IMR-90 (cell line): ENCODE data around the gene CFAP251. TPM values are rescaled to one million over a fixed set of nuclear protein-coding genes. Genes with fewer than 3 reads are reported as not detected.

Source experiments
- ATAC-seq: fragments of 200-7000 bp; cut with Tn5 transposase; 2 replicates; pipeline ENCODE4 v1.9.1; 2020; ENCODE audit warnings: low read depth, mild to moderate bottlenecking, moderate library complexity
- BruUV-seq: library from RNA; stranded (reverse); fragments of 400-500 nt; replicated peaks from 2 replicates; lab custom pipeline; 2021; lab: Mats Ljungman, UMichigan
- CTCF ChIA-PET: fragments of 300-600 bp; formaldehyde crosslinking; extraction: SDS; loops from one replicate; lab custom pipeline; 2021; ENCODE audit warnings: antibody characterized with exemption; lab: Yijun Ruan, JAX
- POLR2A ChIA-PET: fragments of 300-600 bp; sonication (Branson Sonifier 250); formaldehyde crosslinking; loops from one replicate; lab custom pipeline; 2022; ENCODE audit warnings: antibody characterized with exemption; ENCODE audit not compliant: unreplicated experiment; lab: Charles Lee
- DNase-seq: peaks from one replicate; pipeline ENCODE4 v3.0.0; 2013
- H2AFZ ChIP-seq: replicated peaks from 2 replicates; pipeline ENCODE3; 2013; ENCODE audit warnings: low read length, mild to moderate bottlenecking; ENCODE audit not compliant: poor library complexity
- H2AK5ac ChIP-seq: 2 replicates; pipeline ENCODE4 v1.6.1; 2013; ENCODE audit warnings: low read depth, low read length, inconsistent platforms
- H2AK9ac ChIP-seq: replicated peaks from 2 replicates; pipeline ENCODE3; 2013; ENCODE audit warnings: mild to moderate bottlenecking, low read depth, low read length, moderate library complexity; ENCODE audit not compliant: poor library complexity
- H2BK120ac ChIP-seq: 2 replicates; pipeline ENCODE4 v1.6.1; 2013; ENCODE audit warnings: low read depth, low read length, inconsistent platforms
- H2BK15ac ChIP-seq: 3 replicates; pipeline ENCODE4 v1.6.1; 2013; ENCODE audit warnings: low read depth, low read length, inconsistent platforms
- H2BK20ac ChIP-seq: 2 replicates; pipeline ENCODE4 v1.6.1; 2013; ENCODE audit warnings: low read depth, mild to moderate bottlenecking, inconsistent platforms, low read length, moderate library complexity
- H2BK5ac ChIP-seq: 2 replicates; pipeline ENCODE4 v1.6.1; 2013; ENCODE audit warnings: mild to moderate bottlenecking, low read depth, low read length, inconsistent platforms; ENCODE audit not compliant: poor library complexity, severe bottlenecking
- H3K14ac ChIP-seq: replicated peaks from 2 replicates; pipeline ENCODE4 v1.6.1; 2013; ENCODE audit warnings: low read depth, low read length, inconsistent platforms
- H3K18ac ChIP-seq: 2 replicates; pipeline ENCODE4 v1.6.1; 2013; ENCODE audit warnings: low read depth, low read length, control low read depth
- H3K23ac ChIP-seq: 2 replicates; pipeline ENCODE4 v1.6.1; 2013; ENCODE audit warnings: low read depth, low read length, inconsistent platforms
- H3K27ac ChIP-seq: 2 replicates; pipeline ENCODE4 v1.5.1; 2013; ENCODE audit warnings: mild to moderate bottlenecking, control low read depth, low read length; ENCODE audit not compliant: insufficient read depth
- H3K27me3 ChIP-seq: 2 replicates; pipeline ENCODE4 v1.6.1; 2013; ENCODE audit warnings: low read length; ENCODE audit not compliant: control insufficient read depth, insufficient read depth
- H3K36me3 ChIP-seq: 2 replicates; pipeline ENCODE4 v1.6.1; 2013; ENCODE audit warnings: low read length, mixed read lengths; ENCODE audit not compliant: control insufficient read depth, insufficient read depth
- H3K4ac ChIP-seq: 2 replicates; pipeline ENCODE4 v1.6.1; 2013; ENCODE audit warnings: low read depth, low read length, inconsistent platforms
- H3K4me1 ChIP-seq: 2 replicates; pipeline ENCODE4 v1.6.1; 2013; ENCODE audit warnings: low read length, mixed read lengths; ENCODE audit not compliant: control insufficient read depth, insufficient read depth
- H3K4me2 ChIP-seq: 2 replicates; pipeline ENCODE4 v1.6.1; 2013; ENCODE audit warnings: low read depth, mild to moderate bottlenecking, control low read depth, low read length, moderate library complexity
- H3K4me3 ChIP-seq: 2 replicates; pipeline ENCODE4 v1.5.1; 2013; ENCODE audit warnings: low read depth, mild to moderate bottlenecking, control low read depth, low read length, moderate library complexity; ENCODE audit not compliant: insufficient read depth
- H3K56ac ChIP-seq: 2 replicates; pipeline ENCODE4 v1.6.1; 2013; ENCODE audit warnings: low read length, inconsistent platforms; ENCODE audit not compliant: insufficient read depth; ENCODE audit errors: extremely low read depth
- H3K79me1 ChIP-seq, 2 experiments: 2 replicates each; pipeline ENCODE4 v1.6.1; 2013; ENCODE audit warnings: low read length in 2 of 2, inconsistent platforms in 1 of 2, low read depth in 1 of 2
- H3K9ac ChIP-seq: 2 replicates; pipeline ENCODE4 v1.6.1; 2013; ENCODE audit warnings: low read depth, low read length, control low read depth
- H3K9me1 ChIP-seq: 2 replicates; pipeline ENCODE4 v1.6.1; 2013; ENCODE audit warnings: low read length, inconsistent platforms; ENCODE audit not compliant: insufficient read depth
- H3K9me3 ChIP-seq: 2 replicates; pipeline ENCODE4 v1.6.1; 2013; ENCODE audit warnings: low read length; ENCODE audit not compliant: control insufficient read depth, insufficient read depth
- H4K20me1 ChIP-seq: 2 replicates; pipeline ENCODE4 v1.6.1; 2013; ENCODE audit warnings: low read length, inconsistent platforms; ENCODE audit not compliant: insufficient read depth
- H4K5ac ChIP-seq: 2 replicates; pipeline ENCODE4 v1.6.1; 2013; ENCODE audit warnings: mild to moderate bottlenecking, low read depth, low read length, control low read depth
- H4K8ac ChIP-seq, 2 experiments: 2 replicates each; pipeline ENCODE4 v1.6.1; 2013; ENCODE audit warnings: low read depth in 2 of 2, low read length in 2 of 2, control low read depth in 1 of 2, inconsistent platforms in 1 of 2
- H4K91ac ChIP-seq: 2 replicates; pipeline ENCODE4 v1.6.1; 2013; ENCODE audit warnings: low read depth, low read length, inconsistent platforms; ENCODE audit not compliant: insufficient read depth
- BHLHE40 ChIP-seq: fragments of 150-350 bp; IDR thresholded peaks from 2 replicates; pipeline ENCODE4 v1.6.1; 2016; ENCODE audit warnings: mild to moderate bottlenecking, low read depth, low read length
- MAZ ChIP-seq: IDR thresholded peaks from 2 replicates; pipeline ENCODE4 v1.6.1; 2012; ENCODE audit warnings: low read depth, mild to moderate bottlenecking, low read length, improper control_type of control experiment, moderate library complexity, borderline replicate concordance
- NFE2L2 ChIP-seq: fragments of 150-350 bp; IDR thresholded peaks from 2 replicates; pipeline ENCODE4 v1.6.1; 2016; ENCODE audit warnings: low read depth, mild to moderate bottlenecking, low read length
- RCOR1 ChIP-seq: IDR thresholded peaks from 2 replicates; pipeline ENCODE4 v1.6.1; 2012; ENCODE audit warnings: mild to moderate bottlenecking, low read length, improper control_type of control experiment; ENCODE audit not compliant: insufficient replicate concordance
- RFX5 ChIP-seq: IDR thresholded peaks from 2 replicates; pipeline ENCODE4 v1.8.0; 2012; ENCODE audit warnings: low read depth, mild to moderate bottlenecking, low read length, moderate library complexity
- WGBS, 2 experiments: methylation state at CpG; one replicate each; pipeline versions ENCODE4 v1.1.5 to v1.1.7; 2013; ENCODE audit warnings: missing lambda C conversion rate in 2 of 2; ENCODE audit not compliant: insufficient read length in 1 of 2; ENCODE audit errors: extremely low coverage in 2 of 2; 5-methylcytosine and 5-hydroxymethylcytosine counted together
- dilution Hi-C: fragments of 300-500 bp; cut with HindIII; formaldehyde crosslinking; loops from one replicate; pipeline ENCODE4 v1.14.3; 2018; ENCODE audit warnings: low sequenced_read_pairs; ENCODE audit not compliant: unreplicated experiment
- in situ Hi-C: fragments of 300-500 bp; cut with MboI; formaldehyde crosslinking; loops from 3 replicates; pipeline ENCODE4 v1.14.3; 2019; ENCODE audit warnings: low sequenced_read_pairs, inconsistent platforms, mixed read lengths
- intact Hi-C: fragments of 100-400 bp; cut with micrococcal nuclease; formaldehyde crosslinking; loops from 2 replicates; pipeline ENCODE4 v1.10.0; 2022
- polyA plus RNA-seq, 3 experiments: library from polyadenylated mRNA; depleted of rRNA; stranded (reverse); fragments of >200 nt; gene quantifications; 2 replicates each; pipeline ENCODE4 v1.2.3, GENCODE V29; 2012; ENCODE audit warnings: low replicate concordance in 1 of 3
- total RNA-seq: library from RNA; depleted of rRNA; stranded (reverse); fragments of >200 nt; gene quantifications from 2 replicates; pipeline ENCODE4 v1.2.3, GENCODE V29; 2012
- TF ChIP-seq, protein P1 (sequence below): fragments of 150-350 bp; IDR thresholded peaks from 2 replicates; pipeline ENCODE4 v1.6.1; 2016; ENCODE audit warnings: low read depth, mild to moderate bottlenecking, low read length, moderate library complexity, borderline replicate concordance
- TF ChIP-seq, protein P2 (sequence below): fragments of 150-350 bp; IDR thresholded peaks from 2 replicates; pipeline ENCODE4 v1.6.1; 2017; ENCODE audit warnings: mild to moderate bottlenecking, antibody characterized with exemption, low read length, low read depth
- TF ChIP-seq, protein P3 (sequence below): conservative IDR thresholded peaks from 2 replicates; pipeline ENCODE4 v1.5.1; 2012; ENCODE audit warnings: mild to moderate bottlenecking, low read depth, low read length, improper control_type of control experiment

The CFAP251 gene
- total and polyA plus RNA-seq, 2 of the 4 experiments (the other 2 are of a cell fraction): 7.8 to 9.1 TPM

DNA sequence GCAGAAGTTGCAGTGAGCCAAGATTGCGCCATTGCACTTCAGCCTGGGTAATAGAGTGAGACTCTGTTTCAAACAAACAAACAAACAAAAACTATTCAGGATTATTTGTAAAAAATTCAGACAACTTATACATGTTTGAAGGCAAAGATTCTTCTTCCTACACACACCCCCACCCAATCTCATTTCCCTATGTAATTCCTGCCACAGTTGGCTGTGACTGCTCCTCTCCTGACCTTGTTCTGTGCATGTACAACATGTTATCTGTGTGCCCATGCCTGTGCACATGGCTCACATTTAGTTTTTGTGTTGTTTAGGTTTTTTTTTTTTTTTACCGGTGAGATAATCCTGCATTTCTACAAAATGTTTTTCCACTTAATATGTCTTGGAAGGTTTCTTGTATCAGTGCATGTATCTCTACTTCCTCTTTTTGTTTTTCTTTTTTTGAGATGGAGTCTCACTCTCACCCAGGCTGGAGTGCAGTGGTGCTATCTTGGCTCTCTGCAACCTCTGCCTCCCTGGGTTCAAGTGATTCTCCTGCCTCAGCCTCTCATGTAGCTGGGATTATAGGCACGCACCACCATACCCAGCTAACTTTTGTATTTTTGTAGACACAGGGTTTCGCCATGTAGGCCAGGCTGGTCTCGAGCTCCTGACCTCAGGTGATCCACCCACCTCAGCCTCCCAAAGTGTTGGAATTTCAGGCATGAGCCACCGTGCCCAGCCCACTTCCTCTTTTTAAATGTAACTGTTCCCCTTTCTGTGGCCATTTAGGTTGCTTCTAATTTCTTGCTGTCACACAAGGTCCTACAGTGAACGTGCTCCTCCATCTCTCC, 8.7 kb downstream of the CFAP251 start (continued):
- TF ChIP-seq, protein P1, sequence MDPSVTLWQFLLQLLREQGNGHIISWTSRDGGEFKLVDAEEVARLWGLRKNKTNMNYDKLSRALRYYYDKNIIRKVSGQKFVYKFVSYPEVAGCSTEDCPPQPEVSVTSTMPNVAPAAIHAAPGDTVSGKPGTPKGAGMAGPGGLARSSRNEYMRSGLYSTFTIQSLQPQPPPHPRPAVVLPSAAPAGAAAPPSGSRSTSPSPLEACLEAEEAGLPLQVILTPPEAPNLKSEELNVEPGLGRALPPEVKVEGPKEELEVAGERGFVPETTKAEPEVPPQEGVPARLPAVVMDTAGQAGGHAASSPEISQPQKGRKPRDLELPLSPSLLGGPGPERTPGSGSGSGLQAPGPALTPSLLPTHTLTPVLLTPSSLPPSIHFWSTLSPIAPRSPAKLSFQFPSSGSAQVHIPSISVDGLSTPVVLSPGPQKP: no peak

DNA sequence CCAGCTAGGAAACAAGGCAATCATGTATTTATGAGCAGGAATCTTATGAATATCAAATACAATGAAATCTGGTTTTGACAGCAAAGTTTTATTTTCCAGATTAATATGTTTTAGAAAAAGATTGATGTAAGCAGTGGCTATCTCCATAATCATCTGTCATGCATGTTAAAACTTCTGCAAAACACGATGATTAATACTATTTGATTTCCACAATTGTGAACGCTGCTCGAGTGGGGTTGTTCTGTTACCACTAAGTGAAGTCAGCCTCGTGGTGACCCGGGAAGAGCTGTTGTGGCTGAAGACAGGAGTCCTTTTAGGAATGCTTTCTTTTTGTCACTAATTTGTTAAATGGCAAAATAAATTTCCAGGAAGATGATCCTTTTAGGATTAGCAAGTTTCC, 9.4 kb downstream of the CFAP251 start:
- Histone ChIP-seq H2BK120ac (peak overlapping the region; percentile 91), H3K4ac (peak overlapping the region; percentile 91), H2AFZ (peak overlapping the region; percentile 71), H3K9me1 (peaks cover 16% of the 10 kb centered on the region), H3K9ac (no peak overlapping the region), H2BK5ac (peak overlapping the region; percentile 54), H3K23ac (no peak overlapping the region), H2BK15ac (peak overlapping the region; percentile 69), H2AK9ac (no peak overlapping the region), H3K4me1 (peaks cover 18% of the 10 kb centered on the region), H2BK20ac (peak overlapping the region; percentile 94), H3K4me2 (no peak overlapping the region), H3K56ac (no peak overlapping the region), H2AK5ac (peak overlapping the region; percentile 50; the same call in 1 of the 2 replicates), H3K27ac (no peak overlapping the region), H4K8ac (peak overlapping the region; percentile 9 to 87; a peak in 3 of 4 replicates), H3K79me1 (peaks cover 0 to 12% of the 10 kb centered on the region in 2 experiments; a peak in 1 of 4 replicates), H3K27me3 (no peaks in the 10 kb centered on the region), H4K91ac (peak overlapping the region; percentile 78), H4K5ac (peak overlapping the region; percentile 84; the same call in 1 of the 2 replicates), H3K18ac (peak overlapping the region; percentile 62; the same call in 1 of the 2 replicates), H4K20me1 (no peaks in the 10 kb centered on the region), H3K14ac (peak overlapping the region; percentile 90), H3K4me3 (no peak overlapping the region), H3K9me3 (no peaks in the 10 kb centered on the region), H3K36me3 (no peaks in the 10 kb centered on the region)
- ATAC-seq (no peak), DNase-seq (no peak)
- POLR2A ChIA-PET: no interaction called here
- in situ Hi-C loops (no loop called here), dilution Hi-C loops (no loop called here), intact Hi-C loops (loop anchor here (1.0 kb wide), 1 partner anchor 20 kb away; no protein-coding TSS in a partner anchor)
- BruUV-seq: no TSS peak
- CTCF ChIA-PET: interaction anchor here (0.6 kb wide), 1 partner anchor 194 kb away, joined by 4 read pairs; no protein-coding TSS in a partner anchor
- WGBS, 2 experiments: 20% methylated on average over 1 of the region's 5 CpGs; no CpG with 5 or more reads in 1 of the 2 experiments
- TF ChIP-seq, protein P1: no peak
- TF ChIP-seq BHLHE40 (no peak), RCOR1 (no peak), MAZ (no peak), NFE2L2 (no peak), RFX5 (no peak)
- TF ChIP-seq, protein P2, sequence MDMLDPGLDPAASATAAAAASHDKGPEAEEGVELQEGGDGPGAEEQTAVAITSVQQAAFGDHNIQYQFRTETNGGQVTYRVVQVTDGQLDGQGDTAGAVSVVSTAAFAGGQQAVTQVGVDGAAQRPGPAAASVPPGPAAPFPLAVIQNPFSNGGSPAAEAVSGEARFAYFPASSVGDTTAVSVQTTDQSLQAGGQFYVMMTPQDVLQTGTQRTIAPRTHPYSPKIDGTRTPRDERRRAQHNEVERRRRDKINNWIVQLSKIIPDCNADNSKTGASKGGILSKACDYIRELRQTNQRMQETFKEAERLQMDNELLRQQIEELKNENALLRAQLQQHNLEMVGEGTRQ: no peak
- TF ChIP-seq, protein P3, sequence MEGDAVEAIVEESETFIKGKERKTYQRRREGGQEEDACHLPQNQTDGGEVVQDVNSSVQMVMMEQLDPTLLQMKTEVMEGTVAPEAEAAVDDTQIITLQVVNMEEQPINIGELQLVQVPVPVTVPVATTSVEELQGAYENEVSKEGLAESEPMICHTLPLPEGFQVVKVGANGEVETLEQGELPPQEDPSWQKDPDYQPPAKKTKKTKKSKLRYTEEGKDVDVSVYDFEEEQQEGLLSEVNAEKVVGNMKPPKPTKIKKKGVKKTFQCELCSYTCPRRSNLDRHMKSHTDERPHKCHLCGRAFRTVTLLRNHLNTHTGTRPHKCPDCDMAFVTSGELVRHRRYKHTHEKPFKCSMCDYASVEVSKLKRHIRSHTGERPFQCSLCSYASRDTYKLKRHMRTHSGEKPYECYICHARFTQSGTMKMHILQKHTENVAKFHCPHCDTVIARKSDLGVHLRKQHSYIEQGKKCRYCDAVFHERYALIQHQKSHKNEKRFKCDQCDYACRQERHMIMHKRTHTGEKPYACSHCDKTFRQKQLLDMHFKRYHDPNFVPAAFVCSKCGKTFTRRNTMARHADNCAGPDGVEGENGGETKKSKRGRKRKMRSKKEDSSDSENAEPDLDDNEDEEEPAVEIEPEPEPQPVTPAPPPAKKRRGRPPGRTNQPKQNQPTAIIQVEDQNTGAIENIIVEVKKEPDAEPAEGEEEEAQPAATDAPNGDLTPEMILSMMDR: no peak
